ENCODE data around the gene SUPT6H. TPM values are rescaled to one million over a fixed set of nuclear protein-coding genes. Genes with fewer than 3 reads are reported as not detected.

The SUPT6H gene
- total RNA-seq, 1 donor from 2014 or later, result 62.4 TPM

GRCh38 chr17:28741358-28742349, 79.6 kb downstream of the SUPT6H start:
- no peaks in the 10 kb centered on the region for H3K9me3 ChIP-seq
- H3K36me3 ChIP-seq, result no peaks in the 10 kb centered on the region
- DNase-seq (no peak), ATAC-seq (no peak)
- H3K4me1 ChIP-seq, result peaks cover 23% of the 10 kb centered on the region
- no peak overlapping the region for H3K4me3 ChIP-seq
- intact Hi-C loops (cut with DNase I), result no loop called here
- no peaks in the 10 kb centered on the region for H3K27me3 ChIP-seq
- H3K27ac ChIP-seq, result peak overlapping the region; percentile 94
- TF ChIP-seq CTCF (IDR thresholded peaks at IDR 0.05), result no peak

- Histone ChIP-seq H3K9me3 (no peaks in the 10 kb centered on the region), H3K27me3 (no peaks in the 10 kb centered on the region), H3K36me3 (peaks cover 11% of the 10 kb centered on the region), H3K27ac (peak within 1 kb of the TSS; percentile 94), H3K4me3 (peak within 1 kb of the TSS; percentile 77), H3K4me1 (peaks cover 41% of the 10 kb centered on the region)
- intact Hi-C loops (cut with DNase I), result no loop called here
- DNase-seq (peak; percentile 93), ATAC-seq (peak; percentile 75)
- no peak for TF ChIP-seq CTCF (IDR thresholded peaks at IDR 0.05)
These were observed 81.5 kb downstream of the SUPT6H start, which contains the start of gene TRAF4 for GRCh38 chr17:28743243-28744103. Gene TRAF4, plus strand, starts transcription at chr17:28744011. Its CDS starts 102 bp downstream, at chr17:28744113.

- intact Hi-C loops (cut with DNase I), result no loop called here
- peak; percentile 87 for DNase-seq
- Histone ChIP-seq H3K4me1 (peaks cover 49% of the 10 kb centered on the region), H3K36me3 (peaks cover 20% of the 10 kb centered on the region), H3K27me3 (no peaks in the 10 kb centered on the region), H3K27ac (peak overlapping the region; percentile 94), H3K4me3 (peak overlapping the region; percentile 77), H3K9me3 (no peaks in the 10 kb centered on the region)
- no peak for TF ChIP-seq CTCF (IDR thresholded peaks at IDR 0.05)
- ATAC-seq, result peak; percentile 4
These were observed 82.3 kb downstream of the SUPT6H start for GRCh38 chr17:28744104-28744971.

- Histone ChIP-seq H3K4me3 (peak overlapping the region; percentile 77), H3K27me3 (no peaks in the 10 kb centered on the region), H3K4me1 (peaks cover 58% of the 10 kb centered on the region), H3K9me3 (no peaks in the 10 kb centered on the region), H3K36me3 (peaks cover 25% of the 10 kb centered on the region), H3K27ac (peak overlapping the region; percentile 94)
- TF ChIP-seq CTCF (IDR thresholded peaks at IDR 0.05), result no peak
- DNase-seq, result no peak
- intact Hi-C loops (cut with DNase I), result no loop called here
- ATAC-seq, result no peak
These were observed 83.2 kb downstream of the SUPT6H start for GRCh38 chr17:28744972-28745785.

Measured in upper lobe of right lung (tissue), 1 donor.